IMR-90 (cell line): Measurements from ENCODE around the gene DNAJC7. TPM values are rescaled to one million over a fixed set of nuclear protein-coding genes. Genes with fewer than 3 reads are reported as not detected.

ENCODE experiments used
- ATAC-seq: fragments of 200-7000 bp; cut with Tn5 transposase; 2 replicates; pipeline ENCODE4 v1.9.1; 2020; ENCODE audit warnings: low read depth, mild to moderate bottlenecking, moderate library complexity
- BruUV-seq: library from RNA; stranded (reverse); fragments of 400-500 nt; replicated peaks from 2 replicates; lab custom pipeline; 2021; lab: Mats Ljungman, UMichigan
- CTCF ChIA-PET: fragments of 300-600 bp; formaldehyde crosslinking; extraction: SDS; loops from one replicate; lab custom pipeline; 2021; ENCODE audit warnings: antibody characterized with exemption; lab: Yijun Ruan, JAX
- POLR2A ChIA-PET: fragments of 300-600 bp; sonication (Branson Sonifier 250); formaldehyde crosslinking; loops from one replicate; lab custom pipeline; 2022; ENCODE audit warnings: antibody characterized with exemption; ENCODE audit not compliant: unreplicated experiment; lab: Charles Lee
- DNase-seq: peaks from one replicate; pipeline ENCODE4 v3.0.0; 2013
- H2AFZ ChIP-seq: replicated peaks from 2 replicates; pipeline ENCODE3; 2013; ENCODE audit warnings: low read length, mild to moderate bottlenecking; ENCODE audit not compliant: poor library complexity
- H2AK5ac ChIP-seq: 2 replicates; pipeline ENCODE4 v1.6.1; 2013; ENCODE audit warnings: low read depth, low read length, inconsistent platforms
- H2AK9ac ChIP-seq: replicated peaks from 2 replicates; pipeline ENCODE3; 2013; ENCODE audit warnings: mild to moderate bottlenecking, low read depth, low read length, moderate library complexity; ENCODE audit not compliant: poor library complexity
- H2BK120ac ChIP-seq: 2 replicates; pipeline ENCODE4 v1.6.1; 2013; ENCODE audit warnings: low read depth, low read length, inconsistent platforms
- H2BK15ac ChIP-seq: 3 replicates; pipeline ENCODE4 v1.6.1; 2013; ENCODE audit warnings: low read depth, low read length, inconsistent platforms
- H2BK20ac ChIP-seq: 2 replicates; pipeline ENCODE4 v1.6.1; 2013; ENCODE audit warnings: low read depth, mild to moderate bottlenecking, inconsistent platforms, low read length, moderate library complexity
- H2BK5ac ChIP-seq: 2 replicates; pipeline ENCODE4 v1.6.1; 2013; ENCODE audit warnings: mild to moderate bottlenecking, low read depth, low read length, inconsistent platforms; ENCODE audit not compliant: poor library complexity, severe bottlenecking
- H3K14ac ChIP-seq: replicated peaks from 2 replicates; pipeline ENCODE4 v1.6.1; 2013; ENCODE audit warnings: low read depth, low read length, inconsistent platforms
- H3K18ac ChIP-seq: 2 replicates; pipeline ENCODE4 v1.6.1; 2013; ENCODE audit warnings: low read depth, low read length, control low read depth
- H3K23ac ChIP-seq: 2 replicates; pipeline ENCODE4 v1.6.1; 2013; ENCODE audit warnings: low read depth, low read length, inconsistent platforms
- H3K27ac ChIP-seq: 2 replicates; pipeline ENCODE4 v1.5.1; 2013; ENCODE audit warnings: mild to moderate bottlenecking, control low read depth, low read length; ENCODE audit not compliant: insufficient read depth
- H3K27me3 ChIP-seq: 2 replicates; pipeline ENCODE4 v1.6.1; 2013; ENCODE audit warnings: low read length; ENCODE audit not compliant: control insufficient read depth, insufficient read depth
- H3K36me3 ChIP-seq: 2 replicates; pipeline ENCODE4 v1.6.1; 2013; ENCODE audit warnings: low read length, mixed read lengths; ENCODE audit not compliant: control insufficient read depth, insufficient read depth
- H3K4ac ChIP-seq: 2 replicates; pipeline ENCODE4 v1.6.1; 2013; ENCODE audit warnings: low read depth, low read length, inconsistent platforms
- H3K4me1 ChIP-seq: 2 replicates; pipeline ENCODE4 v1.6.1; 2013; ENCODE audit warnings: low read length, mixed read lengths; ENCODE audit not compliant: control insufficient read depth, insufficient read depth
- H3K4me2 ChIP-seq: 2 replicates; pipeline ENCODE4 v1.6.1; 2013; ENCODE audit warnings: low read depth, mild to moderate bottlenecking, control low read depth, low read length, moderate library complexity
- H3K4me3 ChIP-seq: 2 replicates; pipeline ENCODE4 v1.5.1; 2013; ENCODE audit warnings: low read depth, mild to moderate bottlenecking, control low read depth, low read length, moderate library complexity; ENCODE audit not compliant: insufficient read depth
- H3K56ac ChIP-seq: 2 replicates; pipeline ENCODE4 v1.6.1; 2013; ENCODE audit warnings: low read length, inconsistent platforms; ENCODE audit not compliant: insufficient read depth; ENCODE audit errors: extremely low read depth
- H3K79me1 ChIP-seq, 2 experiments: 2 replicates each; pipeline ENCODE4 v1.6.1; 2013; ENCODE audit warnings: low read length in 2 of 2, inconsistent platforms in 1 of 2, low read depth in 1 of 2
- H3K9ac ChIP-seq: 2 replicates; pipeline ENCODE4 v1.6.1; 2013; ENCODE audit warnings: low read depth, low read length, control low read depth
- H3K9me1 ChIP-seq: 2 replicates; pipeline ENCODE4 v1.6.1; 2013; ENCODE audit warnings: low read length, inconsistent platforms; ENCODE audit not compliant: insufficient read depth
- H3K9me3 ChIP-seq: 2 replicates; pipeline ENCODE4 v1.6.1; 2013; ENCODE audit warnings: low read length; ENCODE audit not compliant: control insufficient read depth, insufficient read depth
- H4K20me1 ChIP-seq: 2 replicates; pipeline ENCODE4 v1.6.1; 2013; ENCODE audit warnings: low read length, inconsistent platforms; ENCODE audit not compliant: insufficient read depth
- H4K5ac ChIP-seq: 2 replicates; pipeline ENCODE4 v1.6.1; 2013; ENCODE audit warnings: mild to moderate bottlenecking, low read depth, low read length, control low read depth
- H4K8ac ChIP-seq, 2 experiments: 2 replicates each; pipeline ENCODE4 v1.6.1; 2013; ENCODE audit warnings: low read depth in 2 of 2, low read length in 2 of 2, control low read depth in 1 of 2, inconsistent platforms in 1 of 2
- H4K91ac ChIP-seq: 2 replicates; pipeline ENCODE4 v1.6.1; 2013; ENCODE audit warnings: low read depth, low read length, inconsistent platforms; ENCODE audit not compliant: insufficient read depth
- CHD1 ChIP-seq: IDR thresholded peaks from 2 replicates; pipeline ENCODE4 v1.6.1; 2012; ENCODE audit warnings: low read depth, low read length, improper control_type of control experiment
- FOS ChIP-seq: fragments of 150-350 bp; IDR thresholded peaks from 2 replicates; pipeline ENCODE4 v1.6.1; 2016; ENCODE audit warnings: low read depth, low read length
- MAFK ChIP-seq: IDR thresholded peaks from 2 replicates; pipeline ENCODE4 v1.6.1; 2012; ENCODE audit warnings: low read depth, low read length, improper control_type of control experiment
- MAZ ChIP-seq: IDR thresholded peaks from 2 replicates; pipeline ENCODE4 v1.6.1; 2012; ENCODE audit warnings: low read depth, mild to moderate bottlenecking, low read length, improper control_type of control experiment, moderate library complexity, borderline replicate concordance
- MXI1 ChIP-seq: IDR thresholded peaks from 2 replicates; pipeline ENCODE4 v1.6.1; 2012; ENCODE audit warnings: low read depth, mild to moderate bottlenecking, low read length, moderate library complexity, borderline replicate concordance
- RAD21 ChIP-seq: IDR thresholded peaks from 2 replicates; pipeline ENCODE4 v1.6.1; 2012; ENCODE audit warnings: low read length, improper control_type of control experiment
- RCOR1 ChIP-seq: IDR thresholded peaks from 2 replicates; pipeline ENCODE4 v1.6.1; 2012; ENCODE audit warnings: mild to moderate bottlenecking, low read length, improper control_type of control experiment; ENCODE audit not compliant: insufficient replicate concordance
- RFX5 ChIP-seq: IDR thresholded peaks from 2 replicates; pipeline ENCODE4 v1.8.0; 2012; ENCODE audit warnings: low read depth, mild to moderate bottlenecking, low read length, moderate library complexity
- USF2 ChIP-seq: fragments of 150-350 bp; IDR thresholded peaks from 2 replicates; pipeline ENCODE4 v1.6.1; 2017; ENCODE audit warnings: mild to moderate bottlenecking, antibody characterized with exemption, low read length, low read depth
- WGBS, 2 experiments: methylation state at CpG; one replicate each; pipeline versions ENCODE4 v1.1.5 to v1.1.7; 2013; ENCODE audit warnings: missing lambda C conversion rate in 2 of 2; ENCODE audit not compliant: insufficient read length in 1 of 2; ENCODE audit errors: extremely low coverage in 2 of 2; 5-methylcytosine and 5-hydroxymethylcytosine counted together
- dilution Hi-C: fragments of 300-500 bp; cut with HindIII; formaldehyde crosslinking; loops from one replicate; pipeline ENCODE4 v1.14.3; 2018; ENCODE audit warnings: low sequenced_read_pairs; ENCODE audit not compliant: unreplicated experiment
- in situ Hi-C: fragments of 300-500 bp; cut with MboI; formaldehyde crosslinking; loops from 3 replicates; pipeline ENCODE4 v1.14.3; 2019; ENCODE audit warnings: low sequenced_read_pairs, inconsistent platforms, mixed read lengths
- intact Hi-C: fragments of 100-400 bp; cut with micrococcal nuclease; formaldehyde crosslinking; loops from 2 replicates; pipeline ENCODE4 v1.10.0; 2022
- polyA plus RNA-seq, 3 experiments: library from polyadenylated mRNA; depleted of rRNA; stranded (reverse); fragments of >200 nt; gene quantifications; 2 replicates each; pipeline ENCODE4 v1.2.3, GENCODE V29; 2012; ENCODE audit warnings: low replicate concordance in 1 of 3
- total RNA-seq: library from RNA; depleted of rRNA; stranded (reverse); fragments of >200 nt; gene quantifications from 2 replicates; pipeline ENCODE4 v1.2.3, GENCODE V29; 2012

Gene DNAJC7
- total and polyA plus RNA-seq, 2 of the 4 experiments (the other 2 are of a cell fraction), result 49.3 to 71.7 TPM

GRCh38 chr17:41966463-41967140, 50.6 kb downstream of the DNAJC7 start, which contains the start of gene CNP (continued):
- TF ChIP-seq MAFK, result no peak
- TF ChIP-seq MXI1, result peak; percentile 64

GRCh38 chr17:41965694-41966462, 51.4 kb downstream of the DNAJC7 start:
- H2BK15ac ChIP-seq, result peak overlapping the region; percentile 52; the same call in 1 of the 3 replicates
- in situ Hi-C loops (loop anchor here (5.0 to 10.0 kb wide), 2 partner anchors 146 to 231 kb away; partner anchors contain the start of genes DHX58 and HAP1), intact Hi-C loops (no loop called here), dilution Hi-C loops (no loop called here)
- no peaks in the 10 kb centered on the region for H3K27me3 ChIP-seq
- H4K5ac ChIP-seq, result peak overlapping the region; percentile 89
- ChIA-PET POLR2A (interaction anchor here (0.6 to 1.7 kb wide), 9 partner anchors 11 to 554 kb away, joined by 3 to 19 read pairs (median 3); partner anchors contain the start of genes DNAJC7 and NKIRAS2), CTCF (interaction anchor here (0.8 to 1.6 kb wide), 3 partner anchors 71 to 552 kb away, joined by 3 to 7 read pairs (median 4); no protein-coding TSS in a partner anchor)
- H3K56ac ChIP-seq, result peak overlapping the region; percentile 87
- DNase-seq, result peak; percentile 38
- H3K4me2 ChIP-seq, result peak overlapping the region; percentile 96
- peaks cover 21% of the 10 kb centered on the region for H3K36me3 ChIP-seq
- H4K8ac ChIP-seq, result peak overlapping the region; percentile 93 to 98
- H2AFZ ChIP-seq, result peak overlapping the region; percentile 97
- peak overlapping the region; percentile 88 for H3K9ac ChIP-seq
- peaks cover 13% of the 10 kb centered on the region for H3K9me1 ChIP-seq
- no TSS peak for BruUV-seq
- peak overlapping the region; percentile 55; the same call in 1 of the 2 replicates for H3K23ac ChIP-seq
- peak overlapping the region; percentile 94 for H3K4me3 ChIP-seq
- no peaks in the 10 kb centered on the region for H3K9me3 ChIP-seq
- TF ChIP-seq RCOR1, result no peak
- TF ChIP-seq RAD21, result no peak
- no peak for TF ChIP-seq FOS
- TF ChIP-seq MAZ, result no peak
- TF ChIP-seq CHD1, result no peak
- TF ChIP-seq USF2, result no peak
- no peak for TF ChIP-seq RFX5
- peaks cover 11% of the 10 kb centered on the region for H3K4me1 ChIP-seq
- peak overlapping the region; percentile 97 for H2AK5ac ChIP-seq
- H3K79me1 ChIP-seq, result peaks cover 18 to 38% of the 10 kb centered on the region in 2 experiments
- peak overlapping the region; percentile 72 for H3K14ac ChIP-seq
- peak; percentile 13 for ATAC-seq
- peak overlapping the region; percentile 89 for H3K4ac ChIP-seq
- H3K18ac ChIP-seq, result peak overlapping the region; percentile 45; the same call in 1 of the 2 replicates
- peaks cover 15% of the 10 kb centered on the region for H4K20me1 ChIP-seq
- WGBS, 2 experiments, result 18% methylated on average over 7 of the region's 18 CpGs; no CpG with 5 or more reads in 1 of the 2 experiments
- H2BK120ac ChIP-seq, result peak overlapping the region; percentile 17; the same call in 1 of the 2 replicates
- H2AK9ac ChIP-seq, result peak overlapping the region; percentile 100
- H3K27ac ChIP-seq, result peak overlapping the region; percentile 81
- peak overlapping the region; percentile 85 for H4K91ac ChIP-seq
- peak overlapping the region; percentile 71 for H2BK5ac ChIP-seq
- H2BK20ac ChIP-seq, result no peak overlapping the region
